Hepatocyte (in vitro differentiated cells): Measurements from ENCODE around the gene GTF3C1. TPM values are rescaled to one million over a fixed set of nuclear protein-coding genes. Genes with fewer than 3 reads are reported as not detected.
"Not testable (repeated sequence)": the region's sequence is repeated elsewhere in the genome, so short reads cannot be mapped to it uniquely, and the experiment has no call there.

Source experiments
- DNase-seq: peaks from one replicate; pipeline ENCODE4 v3.0.0-alpha.2; 2016; ENCODE audit warnings: low spot score
- H2AFZ ChIP-seq: fragments of 200-600 bp; sonication (generic); 2 replicates; pipeline ENCODE4 v1.6.0; 2016; ENCODE audit warnings: antibody characterized with exemption, mild to moderate bottlenecking
- H3K27ac ChIP-seq: fragments of 200-600 bp; sonication (generic); 2 replicates; pipeline ENCODE4 v1.5.1; 2016; ENCODE audit warnings: mild to moderate bottlenecking
- H3K27me3 ChIP-seq: fragments of 200-600 bp; sonication (generic); 2 replicates; pipeline ENCODE4 v1.6.1; 2016
- H3K36me3 ChIP-seq: fragments of 200-600 bp; sonication (generic); replicated peaks from 2 replicates; pipeline ENCODE4 v1.5.1; 2016; ENCODE audit warnings: low read depth; ENCODE audit not compliant: insufficient read depth
- H3K4me1 ChIP-seq: fragments of 200-600 bp; sonication (generic); 2 replicates; pipeline ENCODE4 v1.5.1; 2016; ENCODE audit warnings: mild to moderate bottlenecking, moderate library complexity; ENCODE audit not compliant: insufficient read depth
- H3K4me2 ChIP-seq: fragments of 200-600 bp; sonication (generic); 2 replicates; pipeline ENCODE4 v1.6.0; 2016
- H3K4me3 ChIP-seq: fragments of 200-600 bp; sonication (generic); 2 replicates; pipeline ENCODE4 v1.5.1; 2016; ENCODE audit warnings: mild to moderate bottlenecking
- H3K79me2 ChIP-seq: fragments of 200-600 bp; sonication (generic); 2 replicates; pipeline ENCODE4 v1.6.0; 2017; ENCODE audit warnings: mild to moderate bottlenecking
- H3K9me2 ChIP-seq: fragments of 200-600 bp; sonication (generic); replicated peaks from 2 replicates; pipeline ENCODE4 v1.6.0; 2017; ENCODE audit warnings: mild to moderate bottlenecking; ENCODE audit not compliant: insufficient read depth
- H3K9me3 ChIP-seq: fragments of 200-600 bp; sonication (generic); 2 replicates; pipeline ENCODE4 v1.5.1; 2016; ENCODE audit warnings: low read depth, mild to moderate bottlenecking
- H4K20me1 ChIP-seq: fragments of 200-600 bp; sonication (generic); 2 replicates; pipeline ENCODE4 v1.6.0; 2016; ENCODE audit warnings: mild to moderate bottlenecking; ENCODE audit not compliant: insufficient read depth, poor library complexity, severe bottlenecking
- CTCF ChIP-seq: fragments of 200-600 bp; sonication (generic); IDR thresholded peaks from 2 replicates; pipeline ENCODE4 v1.5.1; 2016; ENCODE audit warnings: antibody characterized with exemption, mild to moderate bottlenecking; ENCODE audit not compliant: poor library complexity
- EZH2 ChIP-seq: fragments of 200-600 bp; sonication (generic); IDR thresholded peaks from 2 replicates; pipeline ENCODE4 v1.6.1; 2016; ENCODE audit warnings: antibody characterized with exemption, mild to moderate bottlenecking, borderline replicate concordance
- EZH2phosphoT487 ChIP-seq: fragments of 200-600 bp; sonication (generic); IDR thresholded peaks from one replicate; pipeline ENCODE4 v1.6.1; 2018; ENCODE audit warnings: antibody characterized with exemption, mild to moderate bottlenecking, low read depth, moderate library complexity; ENCODE audit not compliant: unreplicated experiment, severe bottlenecking
- WGBS: methylation state at CpG from one replicate; pipeline ENCODE4 v1.1.6; 2016; ENCODE audit warnings: low lambda C conversion rate; ENCODE audit errors: missing lambda C conversion rate; 5-methylcytosine and 5-hydroxymethylcytosine counted together
- polyA plus RNA-seq: library from polyadenylated mRNA; unstranded; fragments of >200 nt; fragmentation: Nextera tagmentation; extraction: Ambion mirVana; gene quantifications from 2 replicates; pipeline ENCODE4 v1.2.1, GENCODE V29; 2016
- total RNA-seq: library from RNA; depleted of rRNA; stranded (reverse); fragments of >200 nt; gene quantifications from 2 replicates; pipeline ENCODE4 v1.2.3, GENCODE V29; 2014

GTF3C1 gene
- total and polyA plus RNA-seq, 2 experiments from 2014 or later = 41.5 to 59.6 TPM

GRCh38 chr16:27571433-27572326 is 22.0 kb upstream of the GTF3C1 start:
- Histone ChIP-seq H3K79me2 (no peaks in the 10 kb centered on the region), H3K4me3 (no peak overlapping the region), H3K9me2 (no peaks in the 10 kb centered on the region), H2AFZ (no peak overlapping the region), H3K4me2 (no peak overlapping the region), H3K27me3 (no peaks in the 10 kb centered on the region), H3K27ac (no peak overlapping the region), H4K20me1 (no peaks in the 10 kb centered on the region), H3K9me3 (no peaks in the 10 kb centered on the region), H3K4me1 (peaks cover 11% of the 10 kb centered on the region), H3K36me3 (no peaks in the 10 kb centered on the region)
- WGBS = 78% methylated on average over 8 of the region's 8 CpGs
- no peak for DNase-seq
- no peak for TF ChIP-seq EZH2phosphoT487
- no peak for TF ChIP-seq CTCF
- TF ChIP-seq EZH2 = no peak

GRCh38 chr16:27570986-27571385 is 21.3 kb upstream of the GTF3C1 start:
- H3K4me2 ChIP-seq, H3K36me3 ChIP-seq, H4K20me1 ChIP-seq, H3K9me3 ChIP-seq, H3K9me2 ChIP-seq, DNase-seq, H3K79me2 ChIP-seq, H3K4me3 ChIP-seq, H3K27ac ChIP-seq, H3K27me3 ChIP-seq, H2AFZ ChIP-seq: not testable (repeated sequence)
- H3K4me1 ChIP-seq = peaks cover 11% of the 10 kb centered on the region
- WGBS = 96% methylated on average over 8 of the region's 8 CpGs

GRCh38 chr16:27568077-27568476 is 18.4 kb upstream of the GTF3C1 start:
- H3K27me3 ChIP-seq = no peaks in the 10 kb centered on the region
- H4K20me1 ChIP-seq = no peaks in the 10 kb centered on the region
- no peak overlapping the region for H3K4me2 ChIP-seq
- peaks cover 11% of the 10 kb centered on the region for H3K4me1 ChIP-seq
- H3K27ac ChIP-seq = no peak overlapping the region
- WGBS = 94% methylated on average over 4 of the region's 4 CpGs
- TF ChIP-seq CTCF (no peak), EZH2phosphoT487 (no peak)
- no peaks in the 10 kb centered on the region for H3K79me2 ChIP-seq
- H2AFZ ChIP-seq = no peak overlapping the region
- no peak for DNase-seq
- H3K4me3 ChIP-seq = no peak overlapping the region
- H3K9me2 ChIP-seq = no peaks in the 10 kb centered on the region
- no peaks in the 10 kb centered on the region for H3K9me3 ChIP-seq
- no peaks in the 10 kb centered on the region for H3K36me3 ChIP-seq

DNA sequence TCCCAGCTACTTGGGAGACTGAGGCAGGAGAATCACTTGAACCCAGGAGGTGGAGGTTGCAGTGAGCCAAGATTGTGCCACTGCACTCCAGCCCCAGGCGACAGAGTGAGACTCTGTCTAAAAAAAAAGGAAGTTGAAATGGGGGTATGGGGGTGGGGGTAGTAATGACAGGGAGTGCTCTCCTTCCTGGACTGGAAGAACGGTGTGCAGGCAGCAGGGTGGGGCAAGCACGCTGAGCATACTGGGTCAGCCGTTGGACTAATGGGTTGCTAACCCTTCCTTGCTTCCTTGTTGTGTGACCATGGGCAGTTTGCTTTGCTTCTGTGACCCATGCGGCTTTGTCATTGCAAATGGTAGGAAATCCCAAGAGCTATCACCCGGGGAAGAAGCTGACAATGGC is 16.7 kb upstream of the GTF3C1 start:
- WGBS = 87% methylated on average over 6 of the region's 6 CpGs

More for the DNA sequence above, 16.7 kb upstream of the GTF3C1 start:
- no peaks in the 10 kb centered on the region for H3K36me3 ChIP-seq
- no peak overlapping the region for H3K4me3 ChIP-seq
- H3K79me2 ChIP-seq = no peaks in the 10 kb centered on the region
- no peaks in the 10 kb centered on the region for H4K20me1 ChIP-seq
- no peak overlapping the region for H2AFZ ChIP-seq
- no peak for TF ChIP-seq CTCF
- no peak for TF ChIP-seq EZH2phosphoT487
- no peak for TF ChIP-seq EZH2
- no peaks in the 10 kb centered on the region for H3K9me2 ChIP-seq
- no peak for DNase-seq
- H3K4me2 ChIP-seq = no peak overlapping the region
- H3K4me1 ChIP-seq = no peaks in the 10 kb centered on the region
- no peaks in the 10 kb centered on the region for H3K27me3 ChIP-seq
- no peaks in the 10 kb centered on the region for H3K9me3 ChIP-seq
- H3K27ac ChIP-seq = no peak overlapping the region
